ENCODE measurements around the gene SPO11. TPM values are rescaled to one million over a fixed set of nuclear protein-coding genes. Genes with fewer than 3 reads are reported as not detected.
A peak's percentile ranks its signal among the peaks of the same experiment; 100 is the strongest.
"Not testable (repeated sequence)": the region's sequence is repeated elsewhere in the genome, so short reads cannot be mapped to it uniquely, and the experiment has no call there.

The SPO11 gene
- total RNA-seq, 4 donors from 2014 or later, result not detected

DNA sequence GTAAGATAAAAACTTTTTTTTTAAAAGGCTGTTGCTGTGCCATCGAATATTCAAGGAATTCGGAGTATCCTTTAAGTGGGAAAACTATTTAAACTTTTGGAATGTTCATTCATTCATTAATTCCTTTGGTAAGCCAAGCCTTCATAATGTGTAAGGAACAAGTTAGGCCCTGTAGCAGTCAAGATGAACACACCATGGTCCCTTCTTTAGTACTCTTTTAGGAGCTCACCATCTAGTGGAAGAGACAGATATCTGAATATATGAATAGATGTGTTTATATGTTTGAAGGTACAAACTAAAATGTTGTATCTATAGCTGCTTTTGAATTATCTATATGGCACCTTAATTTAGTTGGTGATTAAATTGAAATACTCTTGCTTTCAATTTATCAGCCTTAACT lies 5.8 kb downstream of the SPO11 start:
- 70 to 71% methylated on average over 2 of the region's 2 CpGs for WGBS, 2 donors
- H3K4me3 ChIP-seq (ENCODE audit: low read depth, poor library complexity, severe bottlenecking), result no peak overlapping the region
- DNase-seq (ENCODE audit: low spot score in 2 of 2), result no peak
- TF ChIP-seq CTCF (IDR thresholded peaks at IDR 0.05) (no peak), POLR2A (IDR thresholded peaks at IDR 0.05) (no peak)
- intact Hi-C loops (cut with DNase I; ENCODE audit: low total_unique reads), result no loop called here

DNA sequence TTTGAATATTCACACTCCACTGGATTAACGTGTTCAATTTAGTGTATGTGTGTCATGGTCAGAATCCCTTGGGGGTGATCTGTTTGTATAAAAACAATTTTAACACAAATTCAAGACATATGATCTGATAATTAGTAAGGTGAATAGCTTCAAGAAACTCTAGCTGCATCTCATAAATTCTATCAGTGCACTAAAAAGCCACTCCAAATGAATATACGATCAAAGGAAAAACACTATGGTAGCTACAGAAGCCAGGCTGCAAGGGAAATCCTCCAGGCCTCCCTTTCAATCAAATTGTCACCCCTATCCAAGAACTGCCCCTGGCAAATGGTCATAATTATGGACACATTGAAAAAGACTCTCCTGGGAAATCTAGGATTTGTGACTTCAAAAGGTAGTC lies 12.1 kb downstream of the SPO11 start:
- DNase-seq (ENCODE audit: low spot score in 2 of 2), result no peak
- TF ChIP-seq CTCF (IDR thresholded peaks at IDR 0.05) (no peak), POLR2A (IDR thresholded peaks at IDR 0.05) (no peak)
- intact Hi-C loops (cut with DNase I; ENCODE audit: low total_unique reads), result no loop called here
- no peak overlapping the region for H3K4me3 ChIP-seq (ENCODE audit: low read depth, poor library complexity, severe bottlenecking)
- 67 to 79% methylated on average over 2 of the region's 2 CpGs for WGBS, 2 donors

- intact Hi-C loops (cut with DNase I; ENCODE audit: low total_unique reads), result no loop called here
- no peak overlapping the region for H3K4me3 ChIP-seq (ENCODE audit: low read depth, poor library complexity, severe bottlenecking)
- no peak for DNase-seq (ENCODE audit: low spot score in 2 of 2)
- 38 to 57% methylated on average over 2 of the region's 2 CpGs for WGBS, 2 donors
- TF ChIP-seq CTCF (IDR thresholded peaks at IDR 0.05) (no peak), POLR2A (IDR thresholded peaks at IDR 0.05) (no peak)
These were observed 13.2 kb downstream of the SPO11 start for GRCh38 chr20:57342829-57343228.

GRCh38 chr20:57346477-57346876 lies 16.9 kb downstream of the SPO11 start:
- H3K4me3 ChIP-seq (ENCODE audit: low read depth, poor library complexity, severe bottlenecking), result no peak overlapping the region
- DNase-seq (ENCODE audit: low spot score in 2 of 2), result peak; percentile 78 to 93
- WGBS, 2 donors, result 1 to 2% methylated on average over 4 of the region's 4 CpGs
- intact Hi-C loops (cut with DNase I; ENCODE audit: low total_unique reads), result loop anchor here (5.0 kb wide), 1 partner anchor 254 kb away; no protein-coding TSS in a partner anchor
- TF ChIP-seq CTCF (IDR thresholded peaks at IDR 0.05) (peak in 1 of 3 donors; percentile 49), POLR2A (IDR thresholded peaks at IDR 0.05) (no peak)

DNA sequence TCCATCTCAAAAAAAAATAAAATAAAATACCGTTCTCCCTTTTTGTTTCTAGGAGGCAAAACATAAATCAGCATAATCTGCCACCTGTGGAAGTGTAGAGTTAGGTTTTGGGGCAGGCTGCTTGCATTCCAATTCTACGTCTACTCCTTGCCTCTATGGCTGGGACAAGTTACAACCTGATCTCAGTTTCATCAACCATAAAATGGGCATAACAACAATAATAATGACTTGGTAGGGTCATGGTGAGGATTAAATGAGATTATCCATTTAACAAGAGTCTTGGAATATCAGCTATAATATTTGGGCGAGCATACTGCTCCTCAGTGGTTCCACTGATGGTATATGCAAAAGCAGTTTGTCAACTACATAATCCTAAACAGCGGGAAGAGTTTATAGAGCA lies 17.8 kb downstream of the SPO11 start:
- no peak for DNase-seq (ENCODE audit: low spot score in 2 of 2)
- TF ChIP-seq POLR2A (IDR thresholded peaks at IDR 0.05) (no peak), CTCF (IDR thresholded peaks at IDR 0.05) (no peak)
- intact Hi-C loops (cut with DNase I; ENCODE audit: low total_unique reads), result loop anchor here (5.0 kb wide), 1 partner anchor 255 kb away; no protein-coding TSS in a partner anchor
- no peak overlapping the region for H3K4me3 ChIP-seq (ENCODE audit: low read depth, poor library complexity, severe bottlenecking)
- 73 to 75% methylated on average over 4 of the region's 4 CpGs for WGBS, 2 donors

GRCh38 chr20:57348200-57348921 lies 18.8 kb downstream of the SPO11 start:
- DNase-seq (ENCODE audit: low spot score in 2 of 2); H3K4me3 ChIP-seq (ENCODE audit: low read depth, poor library complexity, severe bottlenecking): not testable (repeated sequence)
- intact Hi-C loops (cut with DNase I; ENCODE audit: low total_unique reads), result loop anchor here (5.0 kb wide), 1 partner anchor 256 kb away; no protein-coding TSS in a partner anchor
- 79 to 85% methylated on average over 21 to 29 of the region's 47 CpGs for WGBS, 2 donors

GRCh38 chr20:57348922-57349574 lies 19.4 kb downstream of the SPO11 start:
- intact Hi-C loops (cut with DNase I; ENCODE audit: low total_unique reads), result loop anchor here (5.0 kb wide), 1 partner anchor 257 kb away; no protein-coding TSS in a partner anchor
- WGBS, 2 donors, result 92% methylated on average over 21 of the region's 21 CpGs
- not testable (repeated sequence) for H3K4me3 ChIP-seq (ENCODE audit: low read depth, poor library complexity, severe bottlenecking); DNase-seq (ENCODE audit: low spot score in 2 of 2)

Measured in lower leg skin (tissue), 4 donors.